Ovary (tissue), 9 donors: ENCODE results near the gene DHRS4L2. TPM values are rescaled to one million over a fixed set of nuclear protein-coding genes. Genes with fewer than 3 reads are reported as not detected.
"Not testable (repeated sequence)": the region's sequence is repeated elsewhere in the genome, so short reads cannot be mapped to it uniquely, and the experiment has no call there.

ENCODE experiments used
- DNase-seq, 5 donors: peaks; one replicate each; pipeline ENCODE4 v3.0.0-alpha.2; 2019 to 2020
- H3K27ac ChIP-seq, 2 donors: fragments of 200-600 bp; one replicate each; pipeline versions ENCODE4 v1.5.1 to v1.8.0; 2019 to 2022
- H3K27me3 ChIP-seq: fragments of 200-600 bp; one replicate; pipeline ENCODE4 v1.8.0; 2022
- H3K36me3 ChIP-seq: fragments of 200-600 bp; sonication (generic); one replicate; pipeline ENCODE4 v1.5.1; 2019
- H3K4me1 ChIP-seq: one replicate; pipeline ENCODE4 v1.8.1; 2013; ENCODE audit warnings: mild to moderate bottlenecking, moderate library complexity; ENCODE audit not compliant: insufficient read depth
- H3K4me3 ChIP-seq: fragments of 200-600 bp; sonication (generic); one replicate; pipeline ENCODE4 v1.5.1; 2017
- H3K9me3 ChIP-seq, 2 donors: fragments of 200-600 bp in 1 of 2; sonication (generic) in 1 of 2; one replicate each; pipeline versions ENCODE4 v1.5.1 to v1.8.1; 2013 to 2019; ENCODE audit warnings: mild to moderate bottlenecking in 1 of 2, moderate library complexity in 1 of 2
- EP300 ChIP-seq: sonication (generic); formaldehyde crosslinking; IDR thresholded peaks from one replicate; pipeline ENCODE4 v1.6.1; 2017; ENCODE audit warnings: antibody characterized with exemption
- POLR2A ChIP-seq: fragments of 450-650 bp; IDR thresholded peaks from one replicate; pipeline ENCODE4 v1.6.1; 2017; ENCODE audit warnings: antibody characterized with exemption, mild to moderate bottlenecking, moderate library complexity
- WGBS, 3 donors: extraction: QIAGEN DNeasy Blood & Tissue Kit in 1 of 3; methylation state at CpG; one replicate each; pipeline versions ENCODE4 v1.1.5 to v1.1.7; 2013 to 2017; 5-methylcytosine and 5-hydroxymethylcytosine counted together
- intact Hi-C, 4 donors: fragments of 100-400 bp; cut with DNase I; formaldehyde crosslinking; loops; one replicate each; pipeline versions ENCODE4 v1.11.0 to v1.15.1; 2022 to 2023
- polyA plus RNA-seq, 2 donors: library from polyadenylated mRNA; stranded (reverse); fragments of 200-250 nt in 1 of 2; fragments of 350-450 nt in 1 of 2; fragmentation: Illumina TruSeq in 1 of 2; extraction: RNeasy Lipid Tissue Mini Kit (QIAGEN cat#74804) in 1 of 2; gene quantifications; one replicate each; pipeline ENCODE4 v1.2.3, GENCODE V29; 2013 to 2014
- total RNA-seq, 7 donors: library from RNA; depleted of rRNA in 2 of 7; stranded (reverse); fragments of >200 nt in 2 of 7; fragmentation: NEBNext Ultra II Directional in 3 of 7; extraction: Animal tissue kit (Norgen Biotek cat#: 25700) in 3 of 7; gene quantifications; one replicate each; pipeline versions ENCODE4 v1.1.0 to v1.2.4, GENCODE V29; 2016 to 2023
- TF ChIP-seq, protein P1 (sequence below), 3 donors: fragments of 450-650 bp in 2 of 3; fragments of 200-600 bp in 1 of 3; IDR thresholded peaks; one replicate each; pipeline versions ENCODE4 v1.5.1 to v1.8.0; 2016 to 2022; ENCODE audit warnings: antibody characterized with exemption in 3 of 3, mild to moderate bottlenecking in 1 of 3
- donor health status: DM: no; HTN: no; CAD: no; lungs with moderate emphysema.
- donor health status: DM: no; HTN: no; CAD: no.
- donor health status: Bipolar disorder and iron deficiency.
- donor health status: DM: yes; HTN: yes; CAD: no.
- donor health status: DM: no; HTN: no; CAD: no.
- donor health status: DM: yes; HTN: yes; CAD: no.

Gene DHRS4L2
- total and polyA plus RNA-seq, 9 donors: 7.7 to 33.1 (median 19.5) TPM

DNA sequence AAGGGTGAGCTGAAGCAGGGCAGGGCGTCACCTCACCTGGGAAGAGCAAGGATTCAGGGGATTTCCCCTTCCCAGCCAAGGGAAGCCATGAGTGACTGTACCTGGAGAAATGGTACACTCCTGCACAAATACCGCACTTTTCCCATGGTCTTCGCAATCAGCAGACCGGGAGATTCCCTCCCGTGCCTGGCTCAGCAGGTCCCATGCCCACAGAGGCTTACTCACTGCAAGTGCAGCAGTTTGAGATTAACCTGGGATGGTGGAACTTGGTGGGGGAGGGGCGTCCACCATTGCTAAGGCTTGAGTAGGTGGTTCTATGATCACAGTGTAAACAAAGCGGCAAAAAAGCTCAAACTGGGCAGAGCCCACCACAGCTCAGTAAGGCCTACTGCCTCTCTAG lies 46.1 kb upstream of the DHRS4L2 start:
- TF ChIP-seq POLR2A (no peak), EP300 (no peak)
- TF ChIP-seq, protein P1, sequence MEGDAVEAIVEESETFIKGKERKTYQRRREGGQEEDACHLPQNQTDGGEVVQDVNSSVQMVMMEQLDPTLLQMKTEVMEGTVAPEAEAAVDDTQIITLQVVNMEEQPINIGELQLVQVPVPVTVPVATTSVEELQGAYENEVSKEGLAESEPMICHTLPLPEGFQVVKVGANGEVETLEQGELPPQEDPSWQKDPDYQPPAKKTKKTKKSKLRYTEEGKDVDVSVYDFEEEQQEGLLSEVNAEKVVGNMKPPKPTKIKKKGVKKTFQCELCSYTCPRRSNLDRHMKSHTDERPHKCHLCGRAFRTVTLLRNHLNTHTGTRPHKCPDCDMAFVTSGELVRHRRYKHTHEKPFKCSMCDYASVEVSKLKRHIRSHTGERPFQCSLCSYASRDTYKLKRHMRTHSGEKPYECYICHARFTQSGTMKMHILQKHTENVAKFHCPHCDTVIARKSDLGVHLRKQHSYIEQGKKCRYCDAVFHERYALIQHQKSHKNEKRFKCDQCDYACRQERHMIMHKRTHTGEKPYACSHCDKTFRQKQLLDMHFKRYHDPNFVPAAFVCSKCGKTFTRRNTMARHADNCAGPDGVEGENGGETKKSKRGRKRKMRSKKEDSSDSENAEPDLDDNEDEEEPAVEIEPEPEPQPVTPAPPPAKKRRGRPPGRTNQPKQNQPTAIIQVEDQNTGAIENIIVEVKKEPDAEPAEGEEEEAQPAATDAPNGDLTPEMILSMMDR (IDR thresholded peaks at IDR 0.05): no peak
- no peaks in the 10 kb centered on the region for H3K36me3 ChIP-seq
- H3K4me3 ChIP-seq: no peak overlapping the region
- H3K4me1 ChIP-seq: no peaks in the 10 kb centered on the region
- intact Hi-C loops: loop anchor here in 1 of 4 donors (10.0 kb wide), 1 partner anchor 458 kb away; no protein-coding TSS in a partner anchor
- H3K9me3 ChIP-seq: no peaks in the 10 kb centered on the region
- no peak overlapping the region for H3K27ac ChIP-seq
- no peaks in the 10 kb centered on the region for H3K27me3 ChIP-seq
- no peak for DNase-seq
- 90 to 98% (median 96%) methylated on average over 7 of the region's 7 CpGs for WGBS, 3 donors

DNA sequence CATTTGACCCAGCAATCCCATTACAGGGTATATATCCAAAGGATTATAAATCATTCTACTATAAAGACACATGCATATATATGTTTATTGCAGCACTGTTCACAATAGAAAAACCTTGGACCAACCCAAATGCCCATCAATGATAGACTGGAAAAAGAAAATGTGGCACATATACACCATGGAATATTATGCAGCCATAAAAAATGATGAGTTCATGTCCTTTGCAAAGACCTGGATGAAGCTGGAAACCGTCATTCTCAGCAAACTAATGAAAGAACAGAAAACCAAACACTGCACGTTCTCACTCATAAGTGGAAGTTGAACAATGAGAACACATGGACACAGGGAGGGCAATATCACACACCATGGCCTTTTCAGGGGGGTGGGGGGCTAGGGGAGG lies 39.7 kb upstream of the DHRS4L2 start:
- intact Hi-C loops: loop anchor here in 1 of 4 donors (10.0 kb wide), 1 partner anchor 464 kb away; no protein-coding TSS in a partner anchor
- not testable (repeated sequence) for H3K4me3 ChIP-seq, H3K27ac ChIP-seq, H3K27me3 ChIP-seq, H3K4me1 ChIP-seq, H3K36me3 ChIP-seq, H3K9me3 ChIP-seq, DNase-seq
- whole genome bisulfite sequencing, 3 donors: 77 to 97% (median 94%) methylated on average over 2 of the region's 2 CpGs

DNA sequence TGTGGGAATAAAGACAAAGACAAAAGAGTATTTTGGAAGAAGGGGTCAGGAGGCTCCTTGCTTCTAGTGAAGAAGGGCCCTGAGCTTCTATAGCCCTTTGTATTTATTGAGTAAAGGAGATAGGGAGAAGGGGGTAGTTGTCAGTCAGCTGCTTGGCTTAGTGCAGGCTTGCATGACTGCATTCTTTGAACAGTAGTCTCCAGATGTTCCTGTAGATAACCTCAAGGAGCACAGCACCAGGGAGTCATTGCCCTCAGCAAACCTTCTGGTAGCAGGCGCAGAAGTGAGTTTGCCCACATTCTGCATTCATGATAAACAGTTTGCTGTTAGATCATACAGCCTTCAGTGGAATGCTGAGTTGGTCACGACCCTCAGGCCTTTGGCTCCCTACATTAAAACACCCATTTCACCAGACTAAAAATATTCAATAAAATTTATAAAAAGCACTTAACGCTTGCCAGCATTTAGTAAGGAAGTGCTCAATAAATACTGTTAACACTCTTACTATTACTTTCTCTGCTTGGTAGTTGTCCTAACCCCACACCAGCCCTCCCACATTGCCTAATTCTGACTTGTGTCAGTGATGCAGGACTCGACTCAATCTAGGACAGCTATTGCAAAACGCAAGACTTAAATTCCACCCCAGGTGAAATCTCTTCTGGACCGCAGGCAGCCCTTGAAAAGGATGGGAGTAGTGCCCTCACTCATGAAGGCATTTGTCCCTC lies 38.2 kb upstream of the DHRS4L2 start:
- intact Hi-C loops: loop anchor here in 1 of 4 donors (5.0 kb wide), 1 partner anchor 363 kb away; no protein-coding TSS in a partner anchor
- DNase-seq: no peak
- 93% methylated on average over 6 of the region's 6 CpGs for WGBS, 3 donors

DNA sequence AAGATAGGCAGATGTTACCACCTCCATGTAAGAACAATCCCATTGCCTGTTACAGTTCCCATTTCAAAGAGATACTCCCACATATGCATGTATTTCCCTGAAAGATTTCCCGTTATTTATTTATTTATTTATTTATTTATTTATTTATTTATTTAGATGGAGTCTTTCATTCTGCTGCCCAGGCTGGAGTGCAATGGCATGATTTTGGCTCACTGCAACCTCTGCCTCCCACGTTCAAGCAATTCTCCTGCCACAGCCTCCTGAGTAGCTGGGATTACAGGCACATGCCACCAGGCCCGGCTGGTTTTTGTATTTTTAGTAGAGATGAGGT lies 37.6 kb upstream of the DHRS4L2 start:
- H3K4me1 ChIP-seq, H3K4me3 ChIP-seq, H3K27me3 ChIP-seq, H3K36me3 ChIP-seq, H3K27ac ChIP-seq, H3K9me3 ChIP-seq, DNase-seq: not testable (repeated sequence)
- intact Hi-C loops: loop anchor here in 1 of 4 donors (5.0 kb wide), 1 partner anchor 364 kb away; no protein-coding TSS in a partner anchor
- 76 to 81% (median 78%) methylated on average over 3 of the region's 3 CpGs for WGBS, 3 donors

More for the DNA sequence above, 38.2 kb upstream of the DHRS4L2 start:
- H3K4me1 ChIP-seq: peaks cover 7% of the 10 kb centered on the region
- H3K36me3 ChIP-seq: no peaks in the 10 kb centered on the region
- no peaks in the 10 kb centered on the region for H3K9me3 ChIP-seq
- no peak overlapping the region for H3K27ac ChIP-seq
- TF ChIP-seq POLR2A (no peak), EP300 (no peak)
- TF ChIP-seq, protein P1 (IDR thresholded peaks at IDR 0.05): no peak
- no peak overlapping the region for H3K4me3 ChIP-seq
- no peaks in the 10 kb centered on the region for H3K27me3 ChIP-seq

DNA sequence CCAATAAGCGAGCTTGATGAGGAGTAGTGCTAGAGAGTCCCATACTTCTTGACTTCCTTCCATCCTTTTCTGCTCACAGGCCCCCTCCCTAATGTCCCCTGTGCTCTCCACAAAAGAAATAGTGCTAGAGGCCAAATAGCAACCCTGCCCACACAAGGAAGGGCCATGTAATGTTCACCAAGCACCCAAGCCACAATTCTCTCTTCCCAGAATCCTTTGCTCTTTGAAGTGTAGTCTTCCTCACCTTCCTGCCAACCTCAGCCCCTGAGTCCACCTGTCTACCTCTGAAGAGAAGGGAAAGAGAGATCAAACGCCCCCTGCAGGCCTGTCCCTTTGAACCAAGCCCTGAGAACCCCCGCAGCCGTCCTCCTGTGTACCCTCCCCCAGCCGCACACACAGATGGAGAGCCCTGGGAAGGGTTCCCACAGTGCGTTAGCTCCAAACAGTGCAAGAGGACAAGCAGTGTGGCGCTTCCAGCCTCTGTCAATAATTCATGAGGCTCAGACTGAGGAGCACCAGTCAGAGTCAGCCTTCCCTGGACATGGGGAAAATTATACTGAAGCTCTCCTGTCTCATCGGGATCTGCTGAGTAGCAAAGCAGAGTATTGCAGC lies 37.0 kb upstream of the DHRS4L2 start:
- Histone ChIP-seq H3K9me3 (no peaks in the 10 kb centered on the region), H3K27me3 (no peaks in the 10 kb centered on the region), H3K27ac (no peak overlapping the region), H3K4me1 (peaks cover 7% of the 10 kb centered on the region), H3K4me3 (no peak overlapping the region), H3K36me3 (no peaks in the 10 kb centered on the region)
- WGBS, 3 donors: 27 to 39% (median 35%) methylated on average over 8 of the region's 8 CpGs
- TF ChIP-seq EP300 (no peak), POLR2A (no peak)
- TF ChIP-seq, protein P1 (IDR thresholded peaks at IDR 0.05): no peak
- intact Hi-C loops: loop anchor here in 1 of 4 donors (5.0 kb wide), 1 partner anchor 364 kb away; no protein-coding TSS in a partner anchor
- DNase-seq: peak in 2 of 5 donors; percentile 47 to 48

DNA sequence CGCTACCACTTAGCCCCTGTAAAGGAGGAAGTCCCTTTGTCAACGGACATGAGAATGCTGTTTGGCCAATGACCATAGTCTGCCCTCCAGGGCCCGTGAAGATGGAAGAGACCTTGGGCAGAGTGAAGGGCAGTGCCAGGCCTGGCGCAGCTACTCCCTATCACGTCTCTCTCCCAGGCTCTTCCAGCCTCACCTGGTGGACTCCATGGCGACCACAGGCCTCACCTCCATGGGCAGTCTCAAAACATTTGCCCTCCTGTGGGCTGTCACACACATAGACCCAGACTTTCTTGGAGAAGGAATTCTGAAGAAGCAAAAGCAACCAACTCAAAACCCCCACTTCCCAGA lies 35.6 kb upstream of the DHRS4L2 start:
- peak in 1 of 5 donors; percentile 37 for DNase-seq
- H3K9me3 ChIP-seq, H3K27me3 ChIP-seq, H3K36me3 ChIP-seq, H3K4me1 ChIP-seq: not testable (repeated sequence)
- intact Hi-C loops: loop anchor here in 1 of 4 donors (5.0 kb wide), 1 partner anchor 366 kb away; no protein-coding TSS in a partner anchor
- H3K27ac ChIP-seq: peak overlapping the region in 1 of 2 donors; percentile 86
- peak overlapping the region; percentile 75 for H3K4me3 ChIP-seq
- 21 to 38% (median 38%) methylated on average over 6 of the region's 6 CpGs for WGBS, 3 donors
